ENCODE data around the gene ARID3B. TPM values are rescaled to one million over a fixed set of nuclear protein-coding genes. Genes with fewer than 3 reads are reported as not detected.
"Not testable (repeated sequence)": the region's sequence is repeated elsewhere in the genome, so short reads cannot be mapped to it uniquely, and the experiment has no call there.

Gene ARID3B
- total RNA-seq, 1 donor from 2014 or later = 70.0 TPM

DNA sequence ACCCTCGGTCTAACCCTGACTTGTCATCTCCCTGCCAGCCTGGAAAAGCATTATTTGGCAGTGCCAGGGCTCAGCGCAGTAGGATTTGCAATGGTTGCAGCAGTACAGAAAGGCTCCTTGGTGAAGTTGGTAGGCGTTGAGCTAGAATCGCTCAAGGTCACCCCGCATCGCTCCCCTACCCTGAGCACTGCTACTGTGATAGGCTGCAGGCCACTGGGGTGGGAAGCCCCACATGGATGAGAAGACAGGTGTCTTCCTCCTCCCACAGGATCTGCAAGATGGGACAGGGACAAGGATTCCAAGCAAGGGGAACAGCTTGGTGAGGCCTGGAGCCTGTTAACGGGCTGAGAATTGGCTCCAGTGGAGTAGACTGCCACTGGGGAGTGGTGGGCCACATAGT, 85.3 kb downstream of the ARID3B start:
- no peaks in the 10 kb centered on the region for H3K9me3 Mint-ChIP-seq (ENCODE audit: unreplicated experiment)
- peak overlapping the region; percentile 52 for H3K27ac Mint-ChIP-seq (ENCODE audit: unreplicated experiment)
- no peak for DNase-seq (ENCODE audit: low spot score)
- peaks cover 61% of the 10 kb centered on the region for H3K36me3 Mint-ChIP-seq (ENCODE audit: low read depth, unreplicated experiment)
- TF ChIP-seq CTCF (IDR thresholded peaks at IDR 0.05; ENCODE audit: unreplicated experiment) = no peak
- H3K4me1 Mint-ChIP-seq (ENCODE audit: unreplicated experiment) = peaks cover 2% of the 10 kb centered on the region
- peaks cover 19% of the 10 kb centered on the region for H3K27me3 Mint-ChIP-seq (ENCODE audit: unreplicated experiment)
- H3K4me3 Mint-ChIP-seq (ENCODE audit: unreplicated experiment) = no peak overlapping the region

GRCh38 chr15:74626752-74627692, 86.0 kb downstream of the ARID3B start:
- H3K27ac Mint-ChIP-seq (ENCODE audit: unreplicated experiment) = no peak overlapping the region
- peaks cover 2% of the 10 kb centered on the region for H3K4me1 Mint-ChIP-seq (ENCODE audit: unreplicated experiment)
- no peak for TF ChIP-seq CTCF (IDR thresholded peaks at IDR 0.05; ENCODE audit: unreplicated experiment)
- peaks cover 18% of the 10 kb centered on the region for H3K27me3 Mint-ChIP-seq (ENCODE audit: unreplicated experiment)
- H3K9me3 Mint-ChIP-seq (ENCODE audit: unreplicated experiment) = no peaks in the 10 kb centered on the region
- H3K4me3 Mint-ChIP-seq (ENCODE audit: unreplicated experiment) = no peak overlapping the region
- peaks cover 56% of the 10 kb centered on the region for H3K36me3 Mint-ChIP-seq (ENCODE audit: low read depth, unreplicated experiment)
- DNase-seq (ENCODE audit: low spot score) = no peak

DNA sequence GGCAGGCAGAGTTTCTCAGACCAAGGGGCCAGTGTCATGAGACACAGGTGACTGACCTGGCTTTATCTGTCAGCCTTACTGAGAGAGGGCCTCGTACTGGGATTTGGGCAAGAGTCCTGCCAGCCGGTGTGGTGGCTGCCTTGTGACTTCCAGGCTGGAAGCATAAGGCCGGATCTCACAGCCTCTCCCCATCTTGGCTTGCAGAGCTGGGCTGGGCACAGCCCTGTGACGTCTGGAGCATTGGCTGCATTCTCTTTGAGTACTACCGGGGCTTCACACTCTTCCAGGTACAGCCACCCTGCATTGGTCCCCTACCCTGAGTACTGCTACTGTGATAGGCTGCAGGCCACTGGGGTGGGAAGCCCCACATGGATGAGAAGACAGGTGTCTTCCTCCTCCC, 86.7 kb downstream of the ARID3B start:
- Mint-ChIP-seq H3K4me1 (ENCODE audit: unreplicated experiment) (peaks cover 2% of the 10 kb centered on the region), H3K27ac (ENCODE audit: unreplicated experiment) (peak overlapping the region; percentile 70), H3K27me3 (ENCODE audit: unreplicated experiment) (peaks cover 16% of the 10 kb centered on the region), H3K4me3 (ENCODE audit: unreplicated experiment) (no peak overlapping the region), H3K9me3 (ENCODE audit: unreplicated experiment) (no peaks in the 10 kb centered on the region), H3K36me3 (ENCODE audit: low read depth, unreplicated experiment) (peaks cover 56% of the 10 kb centered on the region)
- TF ChIP-seq CTCF (IDR thresholded peaks at IDR 0.05; ENCODE audit: unreplicated experiment) = no peak
- no peak for DNase-seq (ENCODE audit: low spot score)

DNA sequence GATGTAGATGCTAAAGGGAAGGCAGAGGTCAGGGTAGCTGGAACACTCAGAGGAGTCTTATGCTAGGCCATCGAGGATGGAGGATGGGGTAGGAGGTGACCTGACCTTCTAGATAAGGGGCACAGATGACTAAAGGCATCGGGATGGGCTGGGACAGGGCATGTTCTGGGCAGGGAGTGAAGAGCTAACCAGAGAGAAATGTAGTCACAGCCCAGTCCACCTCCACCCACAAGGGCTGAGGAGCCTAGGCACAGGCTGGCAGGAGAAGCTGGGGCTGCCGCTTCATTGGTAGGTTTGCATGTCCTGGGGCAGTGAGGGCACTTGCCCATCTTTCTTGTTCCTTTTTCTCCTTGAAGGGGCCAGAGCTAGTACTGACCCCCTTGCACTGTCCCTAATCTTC, 87.2 kb downstream of the ARID3B start:
- no peak for TF ChIP-seq CTCF (IDR thresholded peaks at IDR 0.05; ENCODE audit: unreplicated experiment)
- Mint-ChIP-seq H3K4me3 (ENCODE audit: unreplicated experiment) (peak overlapping the region; percentile 65), H3K27ac (ENCODE audit: unreplicated experiment) (peak overlapping the region; percentile 70), H3K27me3 (ENCODE audit: unreplicated experiment) (peaks cover 16% of the 10 kb centered on the region), H3K4me1 (ENCODE audit: unreplicated experiment) (peaks cover 2% of the 10 kb centered on the region), H3K9me3 (ENCODE audit: unreplicated experiment) (no peaks in the 10 kb centered on the region), H3K36me3 (ENCODE audit: low read depth, unreplicated experiment) (peaks cover 53% of the 10 kb centered on the region)
- no peak for DNase-seq (ENCODE audit: low spot score)

DNA sequence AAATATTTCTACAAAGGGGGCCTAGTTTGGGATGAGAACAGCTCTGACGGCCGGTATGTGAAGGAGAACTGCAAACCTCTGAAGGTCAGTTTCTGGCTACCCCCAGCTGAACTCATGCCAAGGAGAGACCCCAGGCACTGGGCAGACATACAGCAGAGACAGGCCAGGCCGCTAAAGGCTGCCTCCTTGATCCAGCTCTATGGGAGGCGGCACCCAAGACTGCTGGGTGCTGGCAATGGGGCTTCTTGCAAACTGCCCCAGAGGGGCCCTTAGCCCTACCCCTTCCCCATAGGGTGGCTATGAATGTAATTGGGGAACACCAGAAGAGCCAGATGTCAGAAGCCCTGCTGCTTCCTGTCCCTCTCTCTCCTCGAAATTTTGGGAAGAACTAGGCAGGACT, 87.9 kb downstream of the ARID3B start:
- DNase-seq (ENCODE audit: low spot score) = no peak
- Mint-ChIP-seq H3K27me3 (ENCODE audit: unreplicated experiment) (peaks cover 16% of the 10 kb centered on the region), H3K4me1 (ENCODE audit: unreplicated experiment) (peaks cover 2% of the 10 kb centered on the region), H3K27ac (ENCODE audit: unreplicated experiment) (no peak overlapping the region), H3K9me3 (ENCODE audit: unreplicated experiment) (no peaks in the 10 kb centered on the region), H3K4me3 (ENCODE audit: unreplicated experiment) (no peak overlapping the region), H3K36me3 (ENCODE audit: low read depth, unreplicated experiment) (peaks cover 52% of the 10 kb centered on the region)
- no peak for TF ChIP-seq CTCF (IDR thresholded peaks at IDR 0.05; ENCODE audit: unreplicated experiment)

GRCh38 chr15:74629696-74630095, 88.7 kb downstream of the ARID3B start:
- H3K9me3 Mint-ChIP-seq (ENCODE audit: unreplicated experiment); H3K4me1 Mint-ChIP-seq (ENCODE audit: unreplicated experiment); H3K4me3 Mint-ChIP-seq (ENCODE audit: unreplicated experiment); H3K27ac Mint-ChIP-seq (ENCODE audit: unreplicated experiment); DNase-seq (ENCODE audit: low spot score): not testable (repeated sequence)
- peaks cover 52% of the 10 kb centered on the region for H3K36me3 Mint-ChIP-seq (ENCODE audit: low read depth, unreplicated experiment)
- peaks cover 14% of the 10 kb centered on the region for H3K27me3 Mint-ChIP-seq (ENCODE audit: unreplicated experiment)
